Adipose tissue (tissue), 3 donors: ENCODE results near the gene TRAF3. TPM values are rescaled to one million over a fixed set of nuclear protein-coding genes. Genes with fewer than 3 reads are reported as not detected.
"Not testable (repeated sequence)": the region's sequence is repeated elsewhere in the genome, so short reads cannot be mapped to it uniquely, and the experiment has no call there.

Experiments used
- H3K27ac ChIP-seq: one replicate; pipeline ENCODE4 v1.5.1; 2013; ENCODE audit warnings: low read depth, low read length
- WGBS, 3 donors: extraction: QIAGEN DNeasy Blood & Tissue Kit; methylation state at CpG; one replicate each; pipeline ENCODE4 v1.1.7; 2013; 5-methylcytosine and 5-hydroxymethylcytosine counted together
- polyA plus RNA-seq, 3 donors: library from polyadenylated mRNA; stranded (reverse); fragments of 200-250 nt; gene quantifications; one replicate each; pipeline ENCODE4 v1.2.3, GENCODE V29; 2013
- donor health status: healthy with polysubstance abuse.
- donor health status: Bipolar disorder and iron deficiency.
- donor health status: healthy.

TRAF3 gene
- polyA plus RNA-seq, 3 donors, result 2.7 to 13.5 (median 7.5) TPM

DNA sequence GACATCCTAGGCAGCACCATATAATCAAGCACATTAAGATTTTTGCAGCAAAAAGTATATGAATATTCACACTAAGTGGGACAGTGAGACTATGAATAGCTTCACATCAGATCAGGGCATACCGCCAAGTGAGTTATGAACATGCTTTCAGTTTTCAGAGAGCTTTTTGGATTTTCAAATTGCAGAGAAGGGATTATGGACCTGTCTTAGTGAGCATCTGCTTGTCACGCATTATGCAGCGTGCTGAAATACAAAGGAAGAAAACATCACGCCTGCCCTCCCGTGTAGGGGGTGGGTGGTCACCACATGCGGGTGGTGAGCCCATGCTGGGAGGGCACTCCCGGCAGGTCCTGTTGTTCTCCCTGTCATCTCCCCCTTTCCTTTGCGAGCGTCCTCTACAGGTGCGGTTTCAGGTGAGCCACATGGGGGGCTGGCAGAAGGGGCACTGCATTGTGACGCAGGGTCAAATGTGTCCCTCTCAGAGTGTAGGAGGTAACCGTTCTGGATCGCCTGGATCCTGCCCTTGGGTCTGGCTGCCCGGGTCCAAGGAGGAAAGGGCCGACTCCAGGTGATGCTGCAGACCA, 42.6 kb downstream of the TRAF3 start:
- WGBS, 3 donors, result 82 to 89% (median 85%) methylated on average over 15 of the region's 15 CpGs
- no peak overlapping the region for H3K27ac ChIP-seq

GRCh38 chr14:102821252-102821651, 44.0 kb downstream of the TRAF3 start:
- no peak overlapping the region for H3K27ac ChIP-seq
- WGBS, 3 donors, result 82 to 88% (median 84%) methylated on average over 5 of the region's 5 CpGs

DNA sequence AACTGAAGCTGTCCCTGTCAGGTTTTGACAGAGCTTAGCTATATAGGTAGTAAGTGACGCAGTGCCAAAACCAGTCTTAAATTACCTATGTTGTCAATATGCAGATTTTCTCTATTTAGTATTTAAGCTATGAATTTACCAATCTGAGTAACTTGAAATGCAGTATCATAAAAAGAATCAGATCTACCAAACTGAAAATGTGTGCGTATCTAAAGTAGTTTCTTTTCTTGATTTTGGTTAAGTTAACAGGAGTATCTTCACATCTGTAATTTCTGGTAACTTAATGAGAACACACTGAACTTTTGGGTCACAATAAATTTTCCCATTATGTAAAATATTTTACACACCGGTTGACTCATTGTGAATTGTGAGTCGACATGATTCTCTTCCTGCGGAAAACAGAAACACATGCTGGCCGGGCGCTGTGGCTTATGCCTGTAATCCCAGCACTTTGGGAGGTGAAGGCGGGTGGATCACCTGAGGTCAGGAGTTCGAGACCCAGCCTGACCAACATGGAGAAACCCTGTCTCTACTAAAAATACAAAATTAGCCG, 45.1 kb downstream of the TRAF3 start:
- no peak overlapping the region for H3K27ac ChIP-seq
- 95 to 97% (median 95%) methylated on average over 10 of the region's 10 CpGs for WGBS, 3 donors

GRCh38 chr14:102822887-102823286, 45.6 kb downstream of the TRAF3 start:
- H3K27ac ChIP-seq, result not testable (repeated sequence)
- WGBS, 3 donors, result 92 to 98% (median 96%) methylated on average over 6 of the region's 6 CpGs

GRCh38 chr14:102823546-102823945, 46.3 kb downstream of the TRAF3 start:
- 88 to 94% (median 92%) methylated on average over 5 of the region's 5 CpGs for WGBS, 3 donors
- H3K27ac ChIP-seq, result no peak overlapping the region

GRCh38 chr14:102824832-102825231, 47.6 kb downstream of the TRAF3 start:
- no peak overlapping the region for H3K27ac ChIP-seq
- WGBS, 3 donors, result 83 to 91% (median 86%) methylated on average over 8 of the region's 8 CpGs

DNA sequence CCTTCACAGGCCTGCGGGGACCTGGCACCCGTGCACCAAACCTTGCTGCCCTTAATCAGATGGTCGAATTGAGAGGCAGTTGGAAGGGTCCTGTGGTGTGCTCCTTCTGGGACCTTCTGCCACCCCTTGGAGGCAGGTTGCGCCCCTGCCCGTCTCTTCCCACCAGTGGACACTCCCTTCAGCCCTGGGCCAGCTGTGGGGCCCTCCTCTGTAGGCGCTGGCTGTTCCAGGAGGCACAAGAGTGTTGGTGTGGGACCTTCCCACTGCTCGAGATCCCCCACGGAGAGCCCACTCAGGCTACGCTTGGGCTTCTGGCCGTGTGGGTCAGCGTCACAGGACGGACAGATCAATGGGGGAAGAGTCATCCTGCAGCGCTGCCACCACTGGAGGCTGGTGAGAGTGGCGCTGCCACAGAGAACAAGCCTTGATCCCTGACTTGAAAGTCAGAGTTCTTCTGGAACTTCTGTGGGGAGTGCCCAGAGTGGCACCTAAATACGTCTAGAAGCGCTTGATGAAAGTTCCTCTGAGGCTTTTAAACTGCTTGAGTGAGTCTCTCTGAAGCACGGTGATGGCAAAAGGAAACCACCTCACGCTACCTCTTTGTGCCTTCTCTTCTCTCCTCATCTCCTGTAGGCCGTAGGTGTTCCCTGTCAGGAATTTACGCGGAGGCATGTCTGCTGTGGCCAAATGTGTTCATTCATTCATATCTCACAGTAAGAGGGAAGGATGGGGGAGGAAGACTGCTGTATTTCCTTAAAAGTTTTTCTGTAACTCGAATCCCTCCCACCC, 48.3 kb downstream of the TRAF3 start:
- H3K27ac ChIP-seq, result no peak overlapping the region
- WGBS, 3 donors, result 87 to 91% (median 90%) methylated on average over 22 of the region's 22 CpGs

- WGBS, 3 donors, result 89 to 95% (median 91%) methylated on average over 11 of the region's 11 CpGs
- no peak overlapping the region for H3K27ac ChIP-seq
These were observed 48.9 kb downstream of the TRAF3 start for GRCh38 chr14:102826161-102826560.

DNA sequence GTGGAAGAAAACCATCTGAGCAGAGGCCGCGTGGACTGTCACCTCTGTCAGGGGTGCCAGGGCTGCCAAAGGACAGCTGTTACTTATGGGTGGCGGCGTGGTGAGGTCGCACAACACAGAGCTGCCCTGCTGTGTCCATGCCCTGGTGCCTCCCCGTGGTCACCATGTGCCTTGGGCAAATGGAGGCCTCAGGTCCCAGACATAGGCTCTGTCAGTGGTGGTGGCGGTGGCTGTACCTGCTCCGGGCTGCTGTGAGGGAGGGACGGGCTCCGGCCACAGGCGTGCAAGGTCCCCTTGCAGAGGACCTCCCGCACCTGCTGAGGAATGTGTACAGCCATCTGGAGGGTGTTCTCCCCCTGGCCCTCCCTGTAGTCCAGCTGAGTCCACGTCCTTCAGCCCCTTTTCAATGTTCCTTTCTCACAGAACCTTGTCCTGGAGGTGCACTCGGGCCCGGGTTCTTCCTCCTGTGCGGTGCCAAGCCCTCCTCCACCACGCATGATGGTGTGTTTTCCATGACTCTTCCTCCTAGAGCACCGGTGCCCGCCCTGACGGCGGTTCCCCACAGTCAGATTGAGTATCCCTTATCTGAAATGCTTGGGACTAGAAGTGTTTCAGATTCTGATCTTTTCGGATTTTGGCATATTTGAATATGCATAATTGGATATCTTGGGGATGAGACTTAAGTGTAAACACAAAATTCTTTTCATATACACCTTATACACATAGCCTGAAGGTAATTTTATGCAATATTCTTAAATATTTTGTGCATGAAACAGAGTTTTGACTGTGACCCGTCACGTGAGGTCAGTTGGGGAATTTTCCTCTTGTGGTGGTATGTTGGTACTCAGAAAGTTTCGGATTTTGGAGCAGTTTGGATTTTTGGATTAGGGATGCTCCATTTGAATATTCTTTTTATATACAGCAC, 49.8 kb downstream of the TRAF3 start:
- 90 to 98% (median 97%) methylated on average over 25 of the region's 25 CpGs for WGBS, 3 donors

DNA sequence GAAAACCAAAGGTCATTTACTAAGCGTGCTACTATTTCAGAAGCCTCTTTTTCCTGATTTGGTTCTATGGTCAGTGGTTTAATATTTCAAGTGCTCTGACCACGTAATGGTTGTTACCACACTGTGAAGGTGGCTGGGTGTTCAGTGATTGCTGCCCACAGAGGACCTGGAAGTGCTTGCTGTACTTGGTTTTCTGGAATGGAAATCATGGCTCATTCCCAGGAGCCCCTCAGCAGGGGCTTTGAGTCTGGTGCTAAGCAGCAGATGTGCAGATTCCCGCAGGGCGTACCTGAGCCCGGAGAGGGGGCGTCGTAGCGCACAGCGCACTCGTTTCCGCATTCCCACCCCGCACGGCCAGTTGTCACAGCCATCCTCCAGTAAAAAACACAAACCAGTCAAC, 50.5 kb downstream of the TRAF3 start:
- WGBS, 3 donors, result 38 to 86% (median 84%) methylated on average over 13 of the region's 13 CpGs
- H3K27ac ChIP-seq, result no peak overlapping the region

More for the DNA sequence above, 49.8 kb downstream of the TRAF3 start:
- no peak overlapping the region for H3K27ac ChIP-seq

DNA sequence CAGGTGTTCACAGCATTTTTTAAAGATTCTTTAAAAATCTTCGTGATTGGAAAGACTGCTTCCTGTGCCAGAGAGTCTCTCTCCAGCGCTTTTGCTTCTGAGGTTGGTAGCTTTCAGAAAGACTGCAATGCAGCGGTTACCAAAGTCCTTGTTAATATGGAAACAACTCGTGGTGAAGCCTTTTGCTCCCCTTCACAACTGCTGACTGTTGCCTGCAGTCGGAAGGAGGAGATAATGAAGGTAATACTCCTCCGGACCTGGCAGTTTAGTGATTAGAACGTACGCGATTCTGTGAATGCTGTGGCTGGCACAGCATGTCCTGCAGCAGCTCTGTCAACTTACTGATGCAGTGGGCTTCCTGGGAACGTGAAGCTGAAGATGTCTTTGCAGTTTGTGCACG, 50.9 kb downstream of the TRAF3 start:
- H3K27ac ChIP-seq, result no peak overlapping the region
- 29 to 72% (median 70%) methylated on average over 11 of the region's 11 CpGs for WGBS, 3 donors

DNA sequence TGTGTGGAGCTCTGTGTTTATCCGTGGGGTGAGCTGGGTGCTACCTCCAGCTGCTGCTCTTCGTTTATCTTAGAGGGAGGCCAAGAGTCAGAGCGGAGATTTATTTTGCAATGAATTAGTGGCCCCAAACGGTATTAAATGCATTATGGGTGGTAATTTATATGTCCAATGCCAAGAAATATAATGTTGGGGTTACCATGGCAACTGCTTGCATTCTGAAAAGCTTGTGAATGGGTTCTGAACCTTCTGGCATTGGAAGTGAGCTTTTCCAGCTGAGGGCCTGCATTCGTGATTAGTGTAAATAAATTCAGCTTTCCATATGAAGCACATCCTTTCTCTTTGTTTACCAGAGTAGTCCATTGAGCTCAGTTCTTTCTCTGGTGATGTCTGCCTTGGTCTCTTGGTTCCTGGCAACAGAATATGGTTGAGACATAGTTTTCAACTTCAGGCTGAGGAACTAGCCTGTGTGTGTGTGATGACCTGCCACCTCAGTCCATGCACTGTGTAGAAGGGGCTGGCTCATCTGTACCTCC, 51.8 kb downstream of the TRAF3 start:
- WGBS, 3 donors, result 73 to 79% (median 77%) methylated on average over 5 of the region's 5 CpGs
- no peak overlapping the region for H3K27ac ChIP-seq

GRCh38 chr14:102830474-102831045, 53.3 kb downstream of the TRAF3 start:
- H3K27ac ChIP-seq, result no peak overlapping the region
- WGBS, 3 donors, result 83 to 86% (median 85%) methylated on average over 3 of the region's 3 CpGs

DNA sequence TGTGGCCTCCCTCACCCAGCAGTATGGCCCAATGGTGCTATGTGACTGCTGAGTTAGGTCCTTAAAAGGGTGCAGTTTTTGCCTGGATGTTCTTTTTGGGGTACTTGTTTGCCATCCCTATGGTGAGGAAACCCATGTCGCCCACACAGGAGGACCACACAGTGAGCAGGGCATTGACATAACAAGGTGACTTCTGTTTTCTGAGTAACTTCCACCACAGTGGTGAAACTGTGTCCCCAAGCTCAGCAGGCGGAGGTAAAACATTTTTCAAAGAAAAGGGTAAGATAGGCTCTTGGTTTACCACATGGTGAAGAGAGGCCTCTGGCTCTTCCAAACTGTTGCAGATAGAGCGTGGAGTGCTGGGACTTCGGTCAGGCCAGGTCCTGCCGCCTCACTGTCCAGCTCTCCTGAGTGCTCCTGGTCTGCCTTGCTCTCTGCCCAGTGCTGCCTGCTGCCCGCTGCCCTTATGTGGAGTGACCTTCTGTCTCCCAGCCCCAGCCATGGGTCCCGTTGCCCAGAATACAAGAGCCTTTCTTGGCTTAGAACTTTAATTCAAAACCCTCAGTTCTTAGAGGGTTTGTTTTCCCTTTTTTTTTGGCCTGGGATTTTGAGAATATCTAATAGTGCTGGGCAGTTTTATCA, 54.0 kb downstream of the TRAF3 start:
- WGBS, 3 donors, result 90 to 95% (median 94%) methylated on average over 7 of the region's 7 CpGs

DNA sequence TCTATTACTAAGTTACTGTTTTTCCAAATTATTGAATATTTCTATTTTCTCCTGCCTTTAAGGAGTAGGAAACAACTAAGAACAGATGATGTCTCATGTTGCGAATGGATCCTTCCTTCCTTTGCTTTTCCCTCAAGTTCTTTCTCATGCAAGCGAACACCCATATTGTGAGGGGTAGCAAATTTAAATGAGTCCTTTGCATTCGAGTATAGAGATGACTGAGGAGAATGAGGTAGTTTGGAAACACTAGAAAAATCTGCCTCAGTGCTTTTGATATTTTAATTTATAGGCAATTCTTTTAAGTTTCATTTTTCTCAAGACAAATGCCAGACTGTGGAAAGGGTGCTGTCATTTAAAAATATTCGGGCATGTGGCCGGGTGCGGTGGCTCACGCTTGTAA, 56.1 kb downstream of the TRAF3 start:
- WGBS, 3 donors, result 95 to 97% (median 96%) methylated on average over 7 of the region's 7 CpGs
- no peak overlapping the region for H3K27ac ChIP-seq

More for the DNA sequence above, 54.0 kb downstream of the TRAF3 start:
- no peak overlapping the region for H3K27ac ChIP-seq

DNA sequence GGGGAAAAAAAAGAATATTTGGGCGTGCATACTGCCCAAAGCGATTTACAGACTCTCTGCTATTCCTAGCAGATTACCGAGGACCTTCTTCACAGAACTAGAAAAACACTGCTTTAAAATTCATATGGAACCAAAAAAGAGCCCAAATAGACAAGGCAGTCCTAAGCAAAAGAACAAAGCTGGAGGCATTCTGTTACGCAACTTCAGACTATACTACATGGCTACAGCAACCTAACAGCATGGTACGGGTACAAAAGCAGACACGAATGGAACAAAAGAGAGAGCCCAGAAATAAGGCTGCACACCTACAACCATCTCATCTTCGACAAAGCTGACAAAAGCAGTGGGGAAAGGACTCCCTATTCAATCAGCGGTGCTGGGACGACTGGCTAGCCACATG, 56.7 kb downstream of the TRAF3 start:
- WGBS, 3 donors, result 95 to 98% (median 96%) methylated on average over 9 of the region's 9 CpGs
- no peak overlapping the region for H3K27ac ChIP-seq

DNA sequence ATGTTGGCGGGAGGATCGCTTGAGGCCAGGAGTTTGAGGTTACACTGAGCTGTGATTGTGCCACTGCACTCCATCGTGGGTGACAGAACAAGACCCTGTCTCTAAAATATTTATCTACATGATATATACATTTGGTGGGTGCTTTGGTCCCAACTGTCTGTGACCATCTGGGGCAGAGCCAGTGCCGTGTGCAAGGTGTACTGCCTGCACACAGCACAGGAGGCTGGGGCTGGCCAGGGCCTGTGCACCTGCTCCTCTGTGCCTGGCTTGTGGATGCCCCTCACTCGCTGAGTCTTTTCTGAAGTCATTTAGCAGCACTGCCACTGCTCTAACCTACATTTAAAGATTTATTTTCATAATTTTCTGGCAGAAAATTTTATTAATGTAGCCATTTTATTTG, 58.7 kb downstream of the TRAF3 start:
- 88 to 93% (median 92%) methylated on average over 5 of the region's 5 CpGs for WGBS, 3 donors
- no peak overlapping the region for H3K27ac ChIP-seq

- not testable (repeated sequence) for H3K27ac ChIP-seq
- WGBS, 3 donors, result 95 to 99% (median 97%) methylated on average over 5 of the region's 5 CpGs
These were observed 59.9 kb downstream of the TRAF3 start for GRCh38 chr14:102837120-102837519.
